ENCODE measurements around the gene DET1.
"Not testable (repeated sequence)": the region's sequence is repeated elsewhere in the genome, so short reads cannot be mapped to it uniquely, and the experiment has no call there.

DET1 gene

GRCh38 chr15:88469321-88469720, 77.2 kb downstream of the DET1 start:
- no peak for TF ChIP-seq GATA1 (IDR thresholded peaks at IDR 0.05; ENCODE audit: low read depth, low read length)
- no peak for TF ChIP-seq POLR2A (IDR thresholded peaks at IDR 0.05; ENCODE audit: low read length)
- no peak for DNase-seq

GRCh38 chr15:88468721-88469120, 77.8 kb downstream of the DET1 start:
- not testable (repeated sequence) for DNase-seq

GRCh38 chr15:88467935-88468528, 78.4 kb downstream of the DET1 start:
- TF ChIP-seq GATA1 (IDR thresholded peaks at IDR 0.05; ENCODE audit: low read depth, low read length): no peak
- TF ChIP-seq POLR2A (IDR thresholded peaks at IDR 0.05; ENCODE audit: low read length): no peak
- DNase-seq: peak; percentile 50 to 54

GRCh38 chr15:88467073-88467934, 79.2 kb downstream of the DET1 start, which contains the start of the genes MRPL46 and MRPS11:
TSS of gene MRPL46 (minus strand) at chr15:88467388. CDS start at chr15:88467377, 11 bp downstream.
TSS of gene MRPS11 (plus strand) at chr15:88467708. CDS start at chr15:88467718, 10 bp downstream.
- TF ChIP-seq POLR2A (IDR thresholded peaks at IDR 0.05; ENCODE audit: low read length): peak; percentile 84
- no peak for TF ChIP-seq GATA1 (IDR thresholded peaks at IDR 0.05; ENCODE audit: low read depth, low read length)
- DNase-seq: peak; percentile 93 to 96

- DNase-seq: peak; percentile 72 to 82
- TF ChIP-seq GATA1 (IDR thresholded peaks at IDR 0.05; ENCODE audit: low read depth, low read length) (no peak), POLR2A (IDR thresholded peaks at IDR 0.05; ENCODE audit: low read length) (no peak)
Observed at GRCh38 chr15:88465633-88466224, 80.8 kb downstream of the DET1 start.

- DNase-seq: no peak
- TF ChIP-seq GATA1 (IDR thresholded peaks at IDR 0.05; ENCODE audit: low read depth, low read length): no peak
- no peak for TF ChIP-seq POLR2A (IDR thresholded peaks at IDR 0.05; ENCODE audit: low read length)
Observed at GRCh38 chr15:88463870-88464532, 82.5 kb downstream of the DET1 start.
